ENCODE data around the gene CCL11. TPM values are rescaled to one million over a fixed set of nuclear protein-coding genes. Genes with fewer than 3 reads are reported as not detected.

CCL11 gene
- polyA plus RNA-seq, 2 of the 4 experiments (the other 2 are of a cell fraction), result not detected

DNA sequence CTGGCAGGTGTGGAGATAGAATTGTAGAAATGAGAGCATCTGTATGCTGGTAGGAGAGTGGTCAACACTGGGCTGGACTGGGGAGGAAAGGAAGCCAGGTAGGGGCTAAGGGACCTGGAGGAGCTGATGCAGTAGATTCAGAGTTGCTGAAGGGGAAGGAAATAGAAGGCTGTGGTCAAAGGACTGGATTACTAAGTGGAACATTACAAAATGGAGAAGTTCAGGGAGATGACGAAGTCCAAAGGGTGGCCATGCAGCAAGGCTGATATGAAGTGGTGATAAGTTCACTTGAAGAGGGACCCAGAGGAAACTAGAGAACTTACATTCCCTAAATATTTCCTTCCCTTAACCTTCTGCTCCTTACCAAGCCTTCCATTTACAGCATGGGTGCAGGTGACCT lies 39.1 kb upstream of the CCL11 start (continued):
- TF ChIP-seq, protein P1, sequence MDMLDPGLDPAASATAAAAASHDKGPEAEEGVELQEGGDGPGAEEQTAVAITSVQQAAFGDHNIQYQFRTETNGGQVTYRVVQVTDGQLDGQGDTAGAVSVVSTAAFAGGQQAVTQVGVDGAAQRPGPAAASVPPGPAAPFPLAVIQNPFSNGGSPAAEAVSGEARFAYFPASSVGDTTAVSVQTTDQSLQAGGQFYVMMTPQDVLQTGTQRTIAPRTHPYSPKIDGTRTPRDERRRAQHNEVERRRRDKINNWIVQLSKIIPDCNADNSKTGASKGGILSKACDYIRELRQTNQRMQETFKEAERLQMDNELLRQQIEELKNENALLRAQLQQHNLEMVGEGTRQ (IDR thresholded peaks at IDR 0.05), result no peak
- TF ChIP-seq KDM5A (IDR thresholded peaks at IDR 0.05) (no peak), TP53 (CRISPR knock-in tag; IDR thresholded peaks at IDR 0.05) (no peak), KDM1A (IDR thresholded peaks at IDR 0.05; ENCODE audit: low read depth) (no peak), HOXB5 (CRISPR knock-in tag; IDR thresholded peaks at IDR 0.05) (no peak), RNF2 (IDR thresholded peaks at IDR 0.05; ENCODE audit: borderline replicate concordance, low read depth) (no peak)

DNA sequence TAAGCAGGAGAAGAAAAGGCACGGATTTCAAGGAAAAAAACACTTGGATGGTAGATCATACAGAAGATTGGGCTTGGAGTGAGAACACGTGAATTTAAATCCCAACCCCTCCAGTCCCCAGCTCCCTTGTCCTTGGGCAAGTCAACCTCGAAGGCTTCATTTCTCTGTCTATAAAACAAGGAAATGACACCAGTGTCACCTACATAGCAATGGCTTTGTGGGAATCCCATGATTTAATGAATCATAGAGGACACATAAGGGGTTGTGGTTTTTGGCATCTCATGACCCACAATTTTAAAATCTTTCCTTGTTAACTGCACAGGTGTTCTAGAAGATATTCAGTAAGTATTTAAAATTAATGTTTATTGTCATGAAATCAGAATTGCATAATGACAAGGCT lies 38.7 kb upstream of the CCL11 start:
- no peak overlapping the region for H3K4me2 ChIP-seq
- DNase-seq (ENCODE audit: low read depth in 1 of 2, low spot score in 1 of 2) (no peak), FAIRE-seq (no peak), ATAC-seq (no peak)
- whole genome bisulfite sequencing (ENCODE audit: missing lambda C conversion rate), result 78% methylated on average over 3 of the region's 3 CpGs
- CTCF ChIA-PET, result interaction anchor here (1.3 to 1.4 kb wide), 2 partner anchors 43 to 114 kb away, joined by 3 read pairs; no protein-coding TSS in a partner anchor
- no peak overlapping the region for H3K4me3 ChIP-seq
- H3K4me1 ChIP-seq, result peaks cover 41% of the 10 kb centered on the region
- H3K27ac ChIP-seq, result no peak overlapping the region
- no peak for TF ChIP-seq NPAS2 (CRISPR knock-in tag; IDR thresholded peaks at IDR 0.05; ENCODE audit: borderline replicate concordance)
- TF ChIP-seq, protein P1 (IDR thresholded peaks at IDR 0.05), result no peak
- POLR2A ChIA-PET, result no interaction called here
- H3K9me3 ChIP-seq, result no peaks in the 10 kb centered on the region

DNA sequence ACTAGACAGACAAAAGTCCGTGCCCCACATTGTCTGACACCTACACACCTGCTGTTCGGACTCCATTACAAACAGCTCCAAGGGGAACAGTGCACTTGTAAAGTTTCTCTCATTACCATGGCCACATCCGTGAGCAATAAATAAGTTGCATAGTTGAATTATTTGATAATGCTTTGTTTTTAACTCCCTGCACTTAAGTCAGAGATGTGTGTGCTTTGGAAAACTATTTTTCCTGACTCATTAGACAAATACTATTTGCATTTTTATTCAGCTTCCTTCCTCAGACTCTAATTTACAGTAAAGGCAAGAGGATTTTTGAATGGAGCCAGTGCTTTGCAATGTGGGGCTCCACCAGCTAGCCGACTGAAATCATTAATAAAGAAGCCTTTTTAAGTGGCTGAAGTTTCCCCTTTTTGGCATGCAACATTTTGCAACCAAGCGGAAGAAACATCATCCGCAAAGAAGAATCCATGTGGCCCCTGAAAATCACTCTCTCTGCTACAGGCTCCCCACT lies 37.0 kb upstream of the CCL11 start:
- Histone ChIP-seq H3K9me3 (no peaks in the 10 kb centered on the region), H3K4me3 (no peak overlapping the region), H3K4me1 (peaks cover 57% of the 10 kb centered on the region), H3K27ac (peak overlapping the region; percentile 55 to 87; a peak in 5 of 6 replicates), H3K4me2 (peak overlapping the region; percentile 59)
- ATAC-seq (peak in 1 of 2 experiments; percentile 8; a peak in 2 of 6 replicates), FAIRE-seq (peak; percentile 23), DNase-seq (ENCODE audit: low read depth in 1 of 2, low spot score in 1 of 2) (peak in 1 of 2 experiments; percentile 55)
- 42% methylated on average over 6 of the region's 6 CpGs for WGBS (ENCODE audit: missing lambda C conversion rate)
- ChIA-PET CTCF (interaction anchor here (1.2 to 9.4 kb wide), 5 partner anchors 18 to 113 kb away, joined by 3 to 57 read pairs (median 7); partner anchors contain the start of gene CCL1), POLR2A (no interaction called here)
- TF ChIP-seq FOSL2 (IDR thresholded peaks at IDR 0.05) (no peak), FOSL2 (CRISPR knock-in tag; IDR thresholded peaks at IDR 0.05) (peak; percentile 69), NR3C1 (IDR thresholded peaks at IDR 0.05) (no peak), JUNB (IDR thresholded peaks at IDR 0.05) (no peak)

DNA sequence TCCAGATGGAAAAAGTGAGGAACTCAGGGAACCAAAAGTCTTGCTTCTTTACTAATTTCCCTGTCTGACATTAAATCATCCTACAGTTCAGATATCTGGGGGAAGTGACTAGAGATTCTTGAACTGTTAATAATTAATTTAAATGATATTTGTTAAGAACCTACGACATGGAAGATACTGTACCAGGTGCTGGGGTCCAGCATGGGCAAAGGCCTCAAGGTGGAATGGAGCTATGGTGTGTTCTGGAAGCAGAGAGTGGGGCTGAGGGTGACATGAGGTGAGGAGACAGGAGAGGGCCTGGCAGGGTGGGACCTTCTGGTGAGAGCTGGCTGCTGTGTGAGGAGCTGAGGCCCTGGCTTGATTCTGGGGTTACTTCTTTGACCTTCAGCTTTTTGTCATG lies 36.5 kb upstream of the CCL11 start:
- no peak for FAIRE-seq
- TF ChIP-seq HOXB5 (CRISPR knock-in tag; IDR thresholded peaks at IDR 0.05) (no peak), GATA3 (IDR thresholded peaks at IDR 0.05; ENCODE audit: borderline replicate concordance) (no peak), TP53 (CRISPR knock-in tag; IDR thresholded peaks at IDR 0.05) (no peak), FOSL2 (IDR thresholded peaks at IDR 0.05) (no peak), FOSL2 (CRISPR knock-in tag; IDR thresholded peaks at IDR 0.05) (no peak), CHD2 (IDR thresholded peaks at IDR 0.05; ENCODE audit: low read length, partially characterized antibody) (no peak), EP300 (IDR thresholded peaks at IDR 0.05) (no peak), TFCP2L1 (CRISPR knock-in tag; IDR thresholded peaks at IDR 0.05) (no peak), CBX2 (IDR thresholded peaks at IDR 0.05; ENCODE audit: borderline replicate concordance, low read depth) (no peak), SMC3 (IDR thresholded peaks at IDR 0.05) (no peak), CHD4 (IDR thresholded peaks at IDR 0.05; ENCODE audit: borderline replicate concordance) (no peak), FOXS1 (CRISPR knock-in tag; IDR thresholded peaks at IDR 0.05) (no peak)
- TF ChIP-seq, protein P2, sequence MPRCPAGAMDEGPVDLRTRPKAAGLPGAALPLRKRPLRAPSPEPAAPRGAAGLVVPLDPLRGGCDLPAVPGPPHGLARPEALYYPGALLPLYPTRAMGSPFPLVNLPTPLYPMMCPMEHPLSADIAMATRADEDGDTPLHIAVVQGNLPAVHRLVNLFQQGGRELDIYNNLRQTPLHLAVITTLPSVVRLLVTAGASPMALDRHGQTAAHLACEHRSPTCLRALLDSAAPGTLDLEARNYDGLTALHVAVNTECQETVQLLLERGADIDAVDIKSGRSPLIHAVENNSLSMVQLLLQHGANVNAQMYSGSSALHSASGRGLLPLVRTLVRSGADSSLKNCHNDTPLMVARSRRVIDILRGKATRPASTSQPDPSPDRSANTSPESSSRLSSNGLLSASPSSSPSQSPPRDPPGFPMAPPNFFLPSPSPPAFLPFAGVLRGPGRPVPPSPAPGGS (IDR thresholded peaks at IDR 0.05), result no peak
- 0% methylated on average over 1 of the region's 1 CpG for WGBS (ENCODE audit: missing lambda C conversion rate)
- Histone ChIP-seq H3K27ac (peak overlapping the region; percentile 55 to 87), H3K4me1 (peaks cover 62% of the 10 kb centered on the region), H3K4me2 (peak overlapping the region; percentile 59), H3K9me3 (no peaks in the 10 kb centered on the region), H3K4me3 (no peak overlapping the region)
- CTCF ChIA-PET, result interaction anchor here (1.0 to 9.4 kb wide), 7 partner anchors 14 to 112 kb away, joined by 3 to 57 read pairs (median 5); partner anchors contain the start of gene CCL1
- POLR2A ChIA-PET, result no interaction called here
- no peak for ATAC-seq
- no peak for DNase-seq (ENCODE audit: low read depth in 1 of 2, low spot score in 1 of 2)

All from A549 (cell line).